Measurements from ENCODE around the gene NT5C1B.

The NT5C1B gene

GRCh38 chr2:18546567-18546966, 42.8 kb downstream of the NT5C1B start:
- H3K4me3 ChIP-seq (ENCODE audit: low read depth, low read length) = no peak overlapping the region; the same call in 1 of the 2 replicates
- no peak for DNase-seq (ENCODE audit: low read depth)
- TF ChIP-seq CTCF (IDR thresholded peaks at IDR 0.05; ENCODE audit: low read depth, low read length, missing control alignments) = no peak

GRCh38 chr2:18545384-18545783, 44.0 kb downstream of the NT5C1B start:
- no peak overlapping the region for H3K4me3 ChIP-seq (ENCODE audit: low read depth, low read length)
- no peak for DNase-seq (ENCODE audit: low read depth)

GRCh38 chr2:18544171-18544570, 45.2 kb downstream of the NT5C1B start:
- TF ChIP-seq CTCF (IDR thresholded peaks at IDR 0.05; ENCODE audit: low read depth, low read length, missing control alignments) = no peak
- H3K4me3 ChIP-seq (ENCODE audit: low read depth, low read length) = no peak overlapping the region
- DNase-seq (ENCODE audit: low read depth) = no peak

More at GRCh38 chr2:18545384-18545783, 44.0 kb downstream of the NT5C1B start:
- no peak for TF ChIP-seq CTCF (IDR thresholded peaks at IDR 0.05; ENCODE audit: low read depth, low read length, missing control alignments)

DNA sequence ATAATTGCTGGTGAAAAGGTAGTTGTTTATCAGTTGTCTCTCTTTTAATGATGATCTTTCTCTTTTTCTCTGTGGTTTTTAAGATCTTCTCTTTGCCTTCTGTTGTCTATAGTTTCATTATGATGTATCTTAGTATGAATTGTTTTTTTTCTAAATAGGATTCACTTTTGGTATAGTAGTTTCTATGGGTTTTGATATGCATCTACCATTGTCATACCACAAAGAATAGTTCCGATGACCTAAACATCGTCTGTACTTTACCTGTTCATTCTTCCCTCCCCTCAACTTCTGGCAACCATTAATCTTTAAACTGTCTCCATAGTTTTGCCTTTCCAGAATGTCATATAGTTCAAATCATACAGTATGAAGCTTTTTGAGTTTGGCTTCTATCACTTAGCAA, 48.5 kb downstream of the NT5C1B start:
- H3K4me3 ChIP-seq (ENCODE audit: low read depth, low read length) = no peak overlapping the region
- TF ChIP-seq CTCF (IDR thresholded peaks at IDR 0.05; ENCODE audit: low read depth, low read length, missing control alignments) = no peak
- no peak for DNase-seq (ENCODE audit: low read depth)

- no peak overlapping the region for H3K4me3 ChIP-seq (ENCODE audit: low read depth, low read length)
- DNase-seq (ENCODE audit: low read depth) = no peak
- no peak for TF ChIP-seq CTCF (IDR thresholded peaks at IDR 0.05; ENCODE audit: low read depth, low read length, missing control alignments)
Observed at GRCh38 chr2:18536697-18537096, 52.7 kb downstream of the NT5C1B start.

- DNase-seq (ENCODE audit: low read depth) = no peak
- no peak for TF ChIP-seq CTCF (IDR thresholded peaks at IDR 0.05; ENCODE audit: low read depth, low read length, missing control alignments)
- no peak overlapping the region for H3K4me3 ChIP-seq (ENCODE audit: low read depth, low read length)
Observed at GRCh38 chr2:18536100-18536499, 53.3 kb downstream of the NT5C1B start.

- DNase-seq (ENCODE audit: low read depth) = no peak
- H3K4me3 ChIP-seq (ENCODE audit: low read depth, low read length) = no peak overlapping the region
- TF ChIP-seq CTCF (IDR thresholded peaks at IDR 0.05; ENCODE audit: low read depth, low read length, missing control alignments) = no peak
Observed at GRCh38 chr2:18531194-18531593, 58.2 kb downstream of the NT5C1B start.
